K562 (cell line): Measurements from ENCODE around the gene GHRL. TPM values are rescaled to one million over a fixed set of nuclear protein-coding genes. Genes with fewer than 3 reads are reported as not detected.

Source experiments
- ADNP ChIP-seq: fragments of 200-800 bp; sonication (Bioruptor generic); IDR thresholded peaks from 2 replicates; pipeline ENCODE4 v1.6.1; 2016; ENCODE audit warnings: missing genetic modification characterization, missing compliant biosample characterization
- ATF4 ChIP-seq: fragments of 450-650 bp; formaldehyde crosslinking; IDR thresholded peaks from 2 replicates; pipeline ENCODE4 v1.4.0; 2022; ENCODE audit warnings: mild to moderate bottlenecking, moderate library complexity
- CCNT2 ChIP-seq: IDR thresholded peaks from 2 replicates; pipeline ENCODE4 v1.6.1; 2011; ENCODE audit warnings: borderline replicate concordance, low read depth, mild to moderate bottlenecking, moderate library complexity, mixed read lengths, low read length; ENCODE audit not compliant: insufficient read length; ENCODE audit errors: extremely low read depth
- CEBPZ ChIP-seq: fragments of 150-350 bp; IDR thresholded peaks from 2 replicates; pipeline ENCODE4 v1.6.1; 2014; ENCODE audit warnings: low read depth, mild to moderate bottlenecking, low read length, borderline replicate concordance
- IFI16 ChIP-seq: fragments of 250-450 bp; sonication (Bioruptor Pico); IDR thresholded peaks from 2 replicates; pipeline ENCODE4 v2.1.2; 2022; ENCODE audit warnings: mild to moderate bottlenecking, inconsistent platforms
- RAD21 ChIP-seq, 2 experiments: fragments of 250-450 bp in 1 of 2; fragments of 450-650 bp in 1 of 2; sonication (Bioruptor Pico) in 1 of 2; formaldehyde crosslinking in 1 of 2; IDR thresholded peaks in 1 of 2; conservative IDR thresholded peaks in 1 of 2; 2 replicates each; pipeline versions ENCODE4 v1.4.0 to v1.8.0; 2020 to 2022; ENCODE audit warnings: mild to moderate bottlenecking in 2 of 2, moderate library complexity in 1 of 2
- SIN3A ChIP-seq, 2 experiments: fragments of 150-350 bp in 1 of 2; IDR thresholded peaks; 2 replicates each; pipeline ENCODE4 v1.6.1; 2011 to 2016; ENCODE audit warnings: borderline replicate concordance in 2 of 2, low read depth in 2 of 2, low read length in 2 of 2, mild to moderate bottlenecking in 2 of 2, moderate library complexity in 2 of 2; ENCODE audit not compliant: control insufficient read depth in 1 of 2
- SREBF1 ChIP-seq: fragments of 150-350 bp; IDR thresholded peaks from 2 replicates; pipeline ENCODE4 v1.6.1; 2014; ENCODE audit warnings: antibody characterized with exemption, low read depth, low read length, borderline replicate concordance
- TFAP4 ChIP-seq: sonication (generic); formaldehyde crosslinking; IDR thresholded peaks from 2 replicates; pipeline ENCODE4 v1.8.0; 2022; ENCODE audit warnings: missing genetic modification reagents, mild to moderate bottlenecking, moderate library complexity, borderline replicate concordance
- ZNF280B ChIP-seq: fragments of 250-450 bp; sonication (Bioruptor Pico); IDR thresholded peaks from 2 replicates; pipeline ENCODE4 v1.5.1; 2021; ENCODE audit warnings: mild to moderate bottlenecking
- ZNF316 ChIP-seq: fragments of 450-650 bp; IDR thresholded peaks from 2 replicates; pipeline ENCODE4 v1.6.1; 2016
- ZNF79 ChIP-seq: fragments of 250-450 bp; sonication (Bioruptor Pico); IDR thresholded peaks from 2 replicates; pipeline ENCODE4 v1.4.0; 2020; ENCODE audit warnings: low read depth, mild to moderate bottlenecking, moderate library complexity
- polyA plus RNA-seq, 8 experiments: library from polyadenylated mRNA; depleted of rRNA in 4 of 8; stranded (reverse) in 5 of 8; unstranded in 3 of 8; fragments of >200 nt; fragmentation: Nextera tagmentation in 2 of 8; fragmentation: Illumina TruSeq in 1 of 8; extraction: Ambion mirVana in 2 of 8; extraction: Trizol in 1 of 8; gene quantifications; 2 replicates each; pipeline versions ENCODE4 v1.2.1 to v1.2.3, GENCODE V29; 2011 to 2014; ENCODE audit warnings: inconsistent platforms in 1 of 8, missing spikeins in 1 of 8
- total RNA-seq, 7 experiments: library from RNA; depleted of rRNA in 6 of 7; stranded (reverse); fragments of >200 nt in 6 of 7; fragmentation: Illumina TruSeq in 2 of 7; extraction: Trizol in 2 of 7; gene quantifications; 2 replicates each; pipeline versions ENCODE4 v1.2.1 to v1.2.3, GENCODE V29; 2011 to 2021; ENCODE audit warnings: low replicate concordance in 1 of 7

The GHRL gene
- total and polyA plus RNA-seq, 9 of the 15 experiments (the other 6 are each of a cell fraction or from before 2014, with no cell fraction given) = 0.08 to 0.29 (median 0.15) TPM; not detected in 5

- no peak for TF ChIP-seq ZNF316
- no peak for TF ChIP-seq IFI16 (CRISPR knock-in tag)
- no peak for TF ChIP-seq RAD21 (CRISPR knock-in tag; conservative IDR thresholded peaks at IDR 0.05 in 1 of 2, IDR thresholded peaks at IDR 0.05 in 1 of 2)
- TF ChIP-seq SIN3A (IDR thresholded peaks at IDR 0.05; ENCODE audit: borderline replicate concordance in 2 of 2, control insufficient read depth in 1 of 2, low read depth in 2 of 2, low read length in 2 of 2) = no peak
- TF ChIP-seq ZNF79 = no peak
- no peak for TF ChIP-seq CEBPZ
- TF ChIP-seq CCNT2 = no peak
- TF ChIP-seq ZNF280B (CRISPR knock-in tag) = no peak
- TF ChIP-seq ADNP (tag) = no peak
- no peak for TF ChIP-seq ATF4 (CRISPR knock-in tag)
- no peak for TF ChIP-seq SREBF1
- TF ChIP-seq TFAP4 (CRISPR knock-in tag) = no peak
- TF ChIP-seq, all 486 proteins: peak for 0
Observed at GRCh38 chr3:10312861-10313260, 20.1 kb upstream of the GHRL start (continued).
